ENCODE measurements around the gene DLG2. TPM values are rescaled to one million over a fixed set of nuclear protein-coding genes. Genes with fewer than 3 reads are reported as not detected.

Gene DLG2
- total and polyA plus RNA-seq, 7 donors: 0.60 to 25.8 (median 9.7) TPM; not detected in 1

GRCh38 chr11:85109141-85109540, 518.0 kb downstream of the DLG2 start:
- H3K4me3 ChIP-seq: no peak overlapping the region
- WGBS, 2 donors: 86 to 87% methylated on average over 4 of the region's 4 CpGs
- no peaks in the 10 kb centered on the region for H3K27me3 ChIP-seq
- DNase-seq: no peak
- no peak overlapping the region for H3K27ac ChIP-seq
- intact Hi-C loops (cut with DNase I): no loop called here
- no peaks in the 10 kb centered on the region for H3K9me3 ChIP-seq
- no peaks in the 10 kb centered on the region for H3K4me1 ChIP-seq
- no peak for TF ChIP-seq EP300 (IDR thresholded peaks at IDR 0.05)
- TF ChIP-seq POLR2A (IDR thresholded peaks at IDR 0.05): no peak
- TF ChIP-seq POLR2AphosphoS5 (IDR thresholded peaks at IDR 0.05): no peak
- no peak for TF ChIP-seq CTCF (IDR thresholded peaks at IDR 0.05)
- no peaks in the 10 kb centered on the region for H3K36me3 ChIP-seq

GRCh38 chr11:85105868-85106267, 521.3 kb downstream of the DLG2 start:
- no peaks in the 10 kb centered on the region for H3K9me3 ChIP-seq
- intact Hi-C loops (cut with DNase I): no loop called here
- DNase-seq: no peak
- no peak overlapping the region for H3K4me3 ChIP-seq
- TF ChIP-seq CTCF (IDR thresholded peaks at IDR 0.05) (no peak), POLR2A (IDR thresholded peaks at IDR 0.05) (no peak)
- H3K27me3 ChIP-seq: no peaks in the 10 kb centered on the region
- H3K4me1 ChIP-seq: no peaks in the 10 kb centered on the region
- H3K27ac ChIP-seq: no peak overlapping the region
- H3K36me3 ChIP-seq: no peaks in the 10 kb centered on the region

GRCh38 chr11:85099522-85099921, 527.6 kb downstream of the DLG2 start:
- no peaks in the 10 kb centered on the region for H3K36me3 ChIP-seq
- intact Hi-C loops (cut with DNase I): no loop called here
- TF ChIP-seq CTCF (IDR thresholded peaks at IDR 0.05): no peak
- no peak for TF ChIP-seq POLR2AphosphoS5 (IDR thresholded peaks at IDR 0.05)
- no peak for TF ChIP-seq POLR2A (IDR thresholded peaks at IDR 0.05)
- no peak for TF ChIP-seq EP300 (IDR thresholded peaks at IDR 0.05)
- no peak for DNase-seq
- no peak overlapping the region for H3K4me3 ChIP-seq
- H3K9me3 ChIP-seq: no peaks in the 10 kb centered on the region
- H3K4me1 ChIP-seq: peaks cover 0 to 10% (median 3%) of the 10 kb centered on the region in 4 donors
- no peak overlapping the region for H3K27ac ChIP-seq
- 90 to 95% methylated on average over 3 of the region's 3 CpGs for WGBS, 2 donors
- no peaks in the 10 kb centered on the region for H3K27me3 ChIP-seq

- TF ChIP-seq EP300 (IDR thresholded peaks at IDR 0.05) (no peak), POLR2AphosphoS5 (IDR thresholded peaks at IDR 0.05) (no peak), POLR2A (IDR thresholded peaks at IDR 0.05) (no peak), CTCF (IDR thresholded peaks at IDR 0.05) (no peak)
- no peak for DNase-seq
- intact Hi-C loops (cut with DNase I): no loop called here
- no peaks in the 10 kb centered on the region for H3K36me3 ChIP-seq
- no peak overlapping the region for H3K4me3 ChIP-seq
- no peak overlapping the region for H3K27ac ChIP-seq
- H3K9me3 ChIP-seq: no peaks in the 10 kb centered on the region
- peaks cover 0 to 10% (median 3%) of the 10 kb centered on the region in 4 donors for H3K4me1 ChIP-seq
- WGBS, 2 donors: 55 to 67% methylated on average over 4 of the region's 4 CpGs
- no peaks in the 10 kb centered on the region for H3K27me3 ChIP-seq
Observed at GRCh38 chr11:85098996-85099395, 528.1 kb downstream of the DLG2 start.

- Histone ChIP-seq H3K27me3 (no peaks in the 10 kb centered on the region), H3K4me1 (peaks cover 0 to 10% (median 3%) of the 10 kb centered on the region in 4 donors), H3K9me3 (no peaks in the 10 kb centered on the region), H3K27ac (no peak overlapping the region), H3K4me3 (no peak overlapping the region), H3K36me3 (no peaks in the 10 kb centered on the region)
- no peak for DNase-seq
- intact Hi-C loops (cut with DNase I): no loop called here
- TF ChIP-seq EP300 (IDR thresholded peaks at IDR 0.05): no peak
- TF ChIP-seq POLR2AphosphoS5 (IDR thresholded peaks at IDR 0.05): no peak
- no peak for TF ChIP-seq POLR2A (IDR thresholded peaks at IDR 0.05)
- 81 to 85% methylated on average over 6 of the region's 6 CpGs for WGBS, 2 donors
Observed at GRCh38 chr11:85096939-85097338, 530.2 kb downstream of the DLG2 start.

All from sigmoid colon (tissue), 7 donors.